GM19468 (cell line): ENCODE measurements around the gene EXOC6.

Experiments used
- ATAC-seq: cut with Tn5 transposase; IDR thresholded peaks from one replicate; pipeline ENCODE4 v1.9.1; 2021; ENCODE audit warnings: mild to moderate bottlenecking, moderate library complexity, moderate number of reproducible peaks; ENCODE audit not compliant: unreplicated experiment; ENCODE audit errors: extremely low read depth

EXOC6 gene

DNA sequence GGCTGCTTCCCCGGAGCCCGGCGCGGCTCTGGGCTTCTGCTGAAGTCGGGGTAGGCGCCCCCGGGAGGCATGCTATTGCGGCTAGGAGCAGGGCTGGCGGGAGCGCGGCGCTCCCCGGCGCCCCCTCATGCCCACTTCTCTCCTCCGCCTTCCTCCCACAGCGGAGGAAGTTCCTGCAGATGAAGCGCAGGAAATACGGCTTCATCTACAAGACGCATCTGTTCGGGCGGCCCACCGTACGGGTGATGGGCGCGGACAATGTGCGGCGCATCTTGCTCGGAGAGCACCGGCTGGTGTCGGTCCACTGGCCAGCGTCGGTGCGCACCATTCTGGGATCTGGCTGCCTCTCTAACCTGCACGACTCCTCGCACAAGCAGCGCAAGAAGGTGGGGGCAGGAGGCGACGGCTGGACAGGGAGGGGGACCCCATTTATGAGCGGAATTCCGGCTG, 225.9 kb downstream of the EXOC6 start:
- ATAC-seq: no peak

DNA sequence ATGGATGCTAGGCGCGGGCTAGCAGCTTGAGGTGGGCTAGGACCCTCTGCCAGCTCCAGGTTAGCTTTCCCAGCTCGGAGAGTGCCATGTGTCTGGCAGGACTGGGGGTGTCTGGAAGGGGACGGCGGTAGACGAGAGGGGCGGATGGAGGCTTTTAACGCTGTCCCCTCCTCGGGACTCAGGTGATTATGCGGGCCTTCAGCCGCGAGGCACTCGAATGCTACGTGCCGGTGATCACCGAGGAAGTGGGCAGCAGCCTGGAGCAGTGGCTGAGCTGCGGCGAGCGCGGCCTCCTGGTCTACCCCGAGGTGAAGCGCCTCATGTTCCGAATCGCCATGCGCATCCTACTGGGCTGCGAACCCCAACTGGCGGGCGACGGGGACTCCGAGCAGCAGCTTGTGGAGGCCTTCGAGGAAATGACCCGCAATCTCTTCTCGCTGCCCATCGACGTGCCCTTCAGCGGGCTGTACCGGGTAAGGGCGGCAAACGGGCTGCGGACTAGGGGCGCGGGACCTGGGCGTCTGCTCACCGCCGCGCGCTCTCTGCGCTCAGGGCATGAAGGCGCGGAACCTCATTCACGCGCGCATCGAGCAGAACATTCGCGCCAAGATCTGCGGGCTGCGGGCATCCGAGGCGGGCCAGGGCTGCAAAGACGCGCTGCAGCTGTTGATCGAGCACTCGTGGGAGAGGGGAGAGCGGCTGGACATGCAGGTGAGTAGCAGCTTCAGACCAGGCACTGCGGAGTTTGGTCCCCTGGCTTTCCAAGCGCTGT, 226.5 kb downstream of the EXOC6 start:
- no peak for ATAC-seq

DNA sequence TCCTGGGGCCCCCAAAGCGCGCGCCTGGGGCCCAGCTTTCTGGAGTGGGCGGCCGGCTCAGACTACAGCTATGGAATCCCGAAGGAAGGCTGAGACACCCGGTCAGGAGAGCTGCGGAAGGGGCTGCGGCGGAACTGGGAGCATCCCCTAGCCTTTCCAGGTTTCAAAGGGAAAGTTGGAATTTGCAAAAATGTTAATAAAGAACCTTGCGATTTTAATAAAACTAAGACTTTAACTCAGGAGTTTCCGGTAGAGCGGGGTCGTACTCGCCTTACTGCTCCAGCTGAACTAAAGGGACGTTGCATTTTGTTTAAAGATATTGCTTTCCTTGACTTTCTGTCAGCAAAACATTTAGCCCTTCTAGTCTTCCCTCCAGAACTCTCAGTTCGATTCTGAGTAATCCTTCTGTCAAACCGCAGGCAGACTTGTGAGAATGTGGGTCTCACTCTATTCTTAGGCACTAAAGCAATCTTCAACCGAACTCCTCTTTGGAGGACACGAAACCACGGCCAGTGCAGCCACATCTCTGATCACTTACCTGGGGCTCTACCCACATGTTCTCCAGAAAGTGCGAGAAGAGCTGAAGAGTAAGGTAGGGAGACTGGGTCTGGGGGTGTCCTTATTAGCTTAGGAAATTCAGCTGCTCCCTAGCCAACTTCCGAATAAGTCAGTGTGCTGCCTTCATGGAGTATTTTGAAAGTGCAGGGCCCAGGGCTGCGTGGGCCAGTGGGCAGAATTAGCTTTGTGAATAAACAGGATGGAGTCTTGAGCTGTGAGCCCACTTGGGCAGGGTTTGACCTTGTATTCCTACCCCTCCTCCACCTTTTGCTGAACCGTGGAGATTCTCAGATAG, 227.3 kb downstream of the EXOC6 start:
- ATAC-seq: no peak

DNA sequence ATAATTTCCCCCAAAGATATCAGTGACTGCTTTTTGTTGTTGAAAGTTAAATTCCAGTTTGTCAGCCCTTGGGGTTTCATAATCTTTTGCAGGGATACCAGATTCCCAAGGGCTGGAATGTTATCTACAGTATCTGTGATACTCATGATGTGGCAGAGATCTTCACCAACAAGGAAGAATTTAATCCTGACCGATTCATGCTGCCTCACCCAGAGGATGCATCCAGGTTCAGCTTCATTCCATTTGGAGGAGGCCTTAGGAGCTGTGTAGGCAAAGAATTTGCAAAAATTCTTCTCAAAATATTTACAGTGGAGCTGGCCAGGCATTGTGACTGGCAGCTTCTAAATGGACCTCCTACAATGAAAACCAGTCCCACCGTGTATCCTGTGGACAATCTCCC, 228.6 kb downstream of the EXOC6 start:
- no peak for ATAC-seq

DNA sequence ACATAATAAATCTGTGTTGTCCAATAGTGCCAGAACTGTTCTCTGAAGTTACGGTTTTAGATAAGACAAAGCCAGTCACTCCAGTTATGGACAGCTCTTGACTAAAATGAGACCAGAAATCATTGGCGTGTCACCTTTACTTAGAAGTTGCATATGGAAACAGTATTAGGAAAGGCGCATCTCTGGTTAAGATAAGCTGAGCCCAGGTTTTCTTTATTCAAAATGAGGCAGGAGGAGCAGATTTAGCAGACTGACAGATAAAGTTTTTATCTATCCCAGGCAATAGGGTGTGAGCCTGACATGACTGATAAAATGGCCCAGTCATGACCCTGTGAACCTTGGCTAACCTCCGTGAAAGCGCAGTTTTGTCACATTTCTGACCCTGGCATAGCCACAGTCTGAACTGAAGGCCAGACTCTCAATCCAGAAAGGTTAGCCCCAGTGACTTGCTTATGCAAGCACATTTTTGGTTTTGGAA, 229.6 kb downstream of the EXOC6 start:
- no peak for ATAC-seq

DNA sequence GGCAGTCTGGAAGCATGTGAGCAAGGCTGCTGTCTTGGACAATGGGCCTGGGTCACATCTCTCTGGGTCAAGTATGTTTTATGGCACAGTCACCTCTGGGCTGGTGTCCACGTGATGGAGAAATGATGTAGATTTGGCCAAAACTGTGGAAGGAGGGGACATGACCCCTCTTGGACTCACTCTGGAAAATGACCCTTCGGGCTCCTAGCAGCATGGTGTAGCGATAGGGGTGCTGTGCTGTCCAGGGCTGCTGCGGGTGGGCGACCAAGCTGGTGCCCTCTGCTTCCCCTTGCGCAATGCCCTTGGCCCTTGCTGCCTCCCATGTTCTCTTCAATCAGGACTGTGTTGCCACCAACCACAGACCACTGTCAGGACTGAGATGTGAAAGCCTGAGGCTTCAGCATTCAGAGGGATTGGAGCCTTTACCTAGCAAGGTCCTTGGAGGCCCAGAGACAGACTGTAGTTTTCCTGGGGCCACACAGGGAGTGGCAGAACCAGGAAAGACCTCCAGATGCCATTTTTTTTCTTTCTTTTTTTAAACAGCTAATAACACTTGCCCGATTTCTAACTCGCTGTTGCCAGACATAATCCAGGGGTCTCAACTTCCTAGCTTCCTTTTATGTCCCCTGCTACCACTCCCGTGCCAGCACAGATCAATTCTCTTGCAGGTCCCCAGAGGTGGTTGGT, 231.5 kb downstream of the EXOC6 start:
- no peak for ATAC-seq

DNA sequence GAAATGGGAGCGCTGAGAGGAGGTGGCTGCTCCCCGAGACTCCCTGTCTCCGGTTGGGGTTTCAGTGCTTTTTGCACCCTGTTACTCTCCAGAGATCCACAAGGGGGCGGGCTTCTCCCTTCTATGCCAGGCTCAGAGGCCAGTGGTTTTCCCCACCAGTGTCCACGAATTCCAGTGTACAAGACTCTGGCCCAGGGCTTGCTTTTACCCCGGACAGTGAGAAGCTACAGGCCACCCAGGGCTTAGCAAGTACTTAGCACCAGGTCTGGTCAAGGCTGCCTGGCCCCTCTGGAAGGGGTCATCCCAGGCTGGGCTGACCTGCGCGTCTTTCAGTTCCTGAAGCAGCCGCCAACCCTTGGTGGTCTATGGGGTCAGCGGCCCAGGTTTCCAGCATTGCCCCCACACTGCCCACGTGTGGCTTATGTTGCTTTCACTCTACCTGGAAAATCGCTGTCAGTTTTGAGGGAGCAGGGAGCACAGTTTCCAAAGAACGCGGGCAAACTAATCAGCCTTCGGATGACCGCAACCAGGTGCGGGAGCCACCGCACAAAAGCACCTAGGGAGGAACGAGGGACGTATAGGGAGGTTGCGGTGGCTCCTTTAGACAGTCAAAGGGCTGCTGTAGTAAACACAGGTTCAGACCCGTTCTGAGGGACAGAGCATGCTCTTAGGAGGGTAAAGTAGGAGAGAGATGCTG, 232.2 kb downstream of the EXOC6 start:
- no peak for ATAC-seq

DNA sequence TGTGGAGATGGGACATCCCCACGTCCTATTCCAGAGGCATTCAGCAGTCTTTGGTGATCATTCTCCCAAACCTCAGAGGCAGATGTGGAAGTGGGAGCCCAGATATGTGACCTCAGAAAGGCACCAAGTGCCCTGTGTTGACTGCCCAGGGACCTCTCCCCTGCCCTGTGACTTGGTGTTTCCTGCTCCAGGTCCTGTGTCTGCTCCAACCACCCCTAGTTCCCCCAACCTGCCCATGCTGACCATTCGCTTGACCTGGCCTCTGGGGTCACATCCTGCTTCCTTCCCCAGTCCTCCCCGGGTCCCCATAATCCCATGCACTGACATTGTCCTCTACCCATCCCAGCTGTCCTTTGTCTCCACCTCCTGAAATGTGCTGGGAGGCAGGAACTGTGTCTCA, 233.0 kb downstream of the EXOC6 start:
- ATAC-seq: no peak

DNA sequence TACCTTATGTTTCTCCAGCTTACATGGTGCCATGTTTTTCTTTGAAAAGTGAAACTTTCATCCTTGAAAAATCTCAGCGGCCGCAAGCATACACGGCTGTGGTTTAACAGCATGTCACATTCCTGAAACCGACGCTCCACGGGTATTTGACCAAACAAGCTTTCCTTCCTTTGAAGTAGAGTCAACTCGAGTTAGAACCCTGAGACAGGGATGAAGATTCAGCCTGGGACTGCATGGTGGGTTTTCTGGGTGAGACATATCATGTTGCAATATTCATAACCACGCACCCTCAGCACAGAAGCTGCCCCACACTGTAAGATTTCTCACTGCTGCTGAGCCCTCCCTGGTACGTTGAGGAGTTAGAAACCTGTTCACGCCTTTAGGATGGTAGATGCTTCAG, 233.5 kb downstream of the EXOC6 start:
- no peak for ATAC-seq

DNA sequence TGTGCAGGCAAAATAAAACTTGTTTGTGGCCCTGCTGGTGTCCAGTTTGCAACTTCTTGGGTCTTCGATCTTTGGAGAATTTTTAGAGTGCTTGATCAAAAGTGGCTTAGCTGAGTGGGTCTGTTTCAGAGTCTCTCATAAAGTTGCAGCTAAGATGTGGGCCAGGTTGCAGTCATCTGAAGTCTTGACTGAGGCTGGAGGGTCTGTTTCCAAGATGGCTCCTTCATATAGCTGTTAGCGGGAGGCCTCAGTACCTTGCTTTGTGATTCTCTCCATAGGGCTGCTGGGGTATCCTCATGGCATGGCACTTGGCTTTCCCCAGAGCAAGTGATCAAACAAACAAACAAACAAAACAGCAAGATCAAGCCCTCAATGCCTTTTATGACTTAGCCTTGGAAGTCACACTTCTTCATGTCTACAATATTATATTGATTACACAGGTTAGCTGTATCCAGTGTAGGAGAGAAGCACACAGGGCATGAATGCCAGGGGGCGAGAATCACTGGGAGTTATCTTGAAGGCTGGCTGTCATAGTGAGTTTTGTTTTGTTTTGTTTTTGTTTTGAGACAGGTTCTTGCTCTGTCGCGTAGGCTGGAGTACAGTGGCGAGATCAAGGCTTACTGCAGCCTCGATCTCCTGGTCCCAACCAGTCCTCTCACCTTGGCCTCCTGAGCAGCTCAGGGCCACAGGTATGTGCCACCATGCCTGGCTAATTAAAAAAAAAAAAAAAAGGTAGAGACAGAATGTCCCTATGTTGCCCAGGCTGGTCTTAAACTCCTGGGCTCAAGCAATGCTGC, 235.6 kb downstream of the EXOC6 start:
- no peak for ATAC-seq

DNA sequence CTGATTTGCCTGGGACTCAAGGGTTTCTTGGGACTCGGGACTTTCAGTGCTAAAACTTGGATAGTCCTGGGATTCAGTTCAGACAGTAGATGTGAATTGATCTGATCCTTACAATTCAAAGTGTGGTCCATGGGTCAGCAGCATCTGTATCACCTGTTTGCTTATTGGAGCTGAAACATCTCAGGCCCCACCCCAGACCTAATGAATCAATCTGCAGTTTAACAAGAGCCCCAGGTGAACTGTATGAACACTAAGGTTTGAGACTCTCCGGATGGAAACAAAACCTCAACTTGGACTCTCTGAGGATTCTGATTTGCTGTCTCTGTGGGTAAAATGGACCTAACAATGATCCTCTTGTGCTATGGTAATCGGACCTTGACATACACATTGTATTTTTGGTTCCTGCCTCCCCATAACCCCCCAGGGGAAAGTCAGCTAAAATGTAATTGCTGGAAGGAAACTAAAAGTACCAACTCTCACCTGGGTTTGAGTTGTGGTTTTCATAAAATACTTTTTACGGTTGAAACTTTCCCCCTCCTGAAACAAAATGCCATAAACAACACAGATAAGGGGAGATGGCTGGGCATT, 237.0 kb downstream of the EXOC6 start:
- no peak for ATAC-seq

DNA sequence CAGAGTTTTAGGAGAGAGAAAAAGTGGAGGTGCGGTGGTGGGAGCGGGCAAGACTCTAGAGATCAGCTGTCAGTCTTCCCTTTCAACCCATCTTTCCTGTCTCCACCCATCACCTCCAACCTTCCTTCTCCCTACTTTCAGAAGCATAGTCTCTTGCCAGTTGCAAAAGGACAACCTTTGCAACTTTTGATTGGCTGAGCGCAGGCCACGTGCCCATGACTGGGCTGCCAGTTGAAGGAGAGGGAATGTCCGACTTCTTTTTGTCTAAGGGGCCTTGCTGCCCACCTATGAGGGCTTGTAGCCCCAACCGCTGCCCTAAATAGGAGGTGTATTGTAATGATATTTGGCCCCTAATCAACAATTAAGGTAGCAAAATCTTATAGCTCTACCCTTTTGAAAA, 238.0 kb downstream of the EXOC6 start:
- ATAC-seq: no peak

DNA sequence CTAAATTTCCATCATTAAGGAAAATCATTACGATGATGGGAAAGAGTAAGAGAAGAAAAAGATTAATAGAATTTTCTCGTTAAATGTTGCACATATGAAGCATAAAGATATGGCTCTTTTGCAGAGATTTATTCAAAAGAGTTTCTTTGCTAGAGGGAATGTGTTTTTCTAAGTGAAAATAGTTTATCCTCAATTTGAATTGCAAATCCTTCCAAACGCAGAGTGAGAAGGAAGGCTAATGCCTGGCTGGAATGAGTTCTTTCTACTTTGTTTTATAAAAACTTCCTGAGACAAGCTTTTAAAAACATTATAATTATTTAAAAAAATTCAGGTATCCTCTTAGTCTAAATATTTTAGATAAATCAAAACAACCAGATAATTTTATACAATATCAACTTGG, 239.5 kb downstream of the EXOC6 start:
- ATAC-seq: no peak

DNA sequence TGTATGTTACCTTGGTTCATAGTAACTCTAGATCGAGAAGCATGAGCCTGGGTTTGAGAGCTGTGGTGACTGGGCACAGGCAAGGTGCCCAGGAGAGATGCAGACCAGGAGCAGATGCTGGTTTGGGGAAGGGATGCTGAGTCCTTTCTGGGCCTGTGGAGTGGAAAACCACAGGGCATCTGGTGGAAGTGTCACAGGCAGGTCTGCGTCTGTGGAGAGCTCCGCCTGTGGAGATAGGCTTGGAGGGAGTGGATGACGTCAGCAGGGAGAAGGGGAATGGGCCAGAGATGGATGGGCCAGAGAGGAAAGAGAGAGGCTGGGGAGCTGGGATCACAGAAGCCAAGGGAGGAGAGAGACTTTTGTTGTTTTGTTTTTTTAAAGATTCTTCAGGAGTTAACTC, 240.1 kb downstream of the EXOC6 start:
- ATAC-seq: no peak

DNA sequence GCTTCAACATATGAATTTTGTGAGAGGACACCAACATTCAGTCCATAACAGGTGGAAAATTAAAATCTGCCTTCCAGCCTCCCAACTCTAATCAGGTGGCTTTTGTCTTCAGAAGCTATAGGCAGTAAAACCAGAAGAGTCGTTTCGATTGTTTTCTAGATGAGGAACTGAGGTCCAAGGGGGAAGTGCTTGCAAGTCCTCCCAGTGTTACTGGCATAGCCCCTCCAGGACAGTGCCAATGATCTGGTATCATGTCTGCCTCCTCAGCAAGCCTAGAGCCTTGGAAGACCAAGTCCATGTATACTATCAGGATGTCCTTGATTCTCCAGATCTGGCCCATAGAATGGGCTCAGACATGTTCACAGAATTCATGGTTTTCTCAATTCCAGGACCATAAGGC, 242.3 kb downstream of the EXOC6 start:
- no peak for ATAC-seq

DNA sequence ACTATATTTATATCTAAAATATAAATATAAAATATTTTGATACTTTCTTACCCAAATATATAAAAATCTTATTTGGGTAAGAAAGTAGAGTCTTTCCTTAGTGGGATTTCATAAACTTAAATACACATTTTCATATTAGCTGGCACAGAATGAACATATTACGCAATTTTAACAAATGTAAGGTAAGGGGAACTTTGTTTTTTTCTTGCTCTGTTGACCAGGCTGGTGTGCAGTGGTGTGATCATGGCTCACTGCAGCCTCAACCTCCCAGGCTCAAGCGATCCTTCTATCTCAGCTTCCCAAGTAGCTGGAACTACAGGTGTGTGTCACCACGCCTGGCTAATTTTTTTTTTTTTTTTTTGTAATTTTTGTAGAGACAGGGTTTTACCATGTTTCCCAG, 243.6 kb downstream of the EXOC6 start:
- ATAC-seq: no peak

DNA sequence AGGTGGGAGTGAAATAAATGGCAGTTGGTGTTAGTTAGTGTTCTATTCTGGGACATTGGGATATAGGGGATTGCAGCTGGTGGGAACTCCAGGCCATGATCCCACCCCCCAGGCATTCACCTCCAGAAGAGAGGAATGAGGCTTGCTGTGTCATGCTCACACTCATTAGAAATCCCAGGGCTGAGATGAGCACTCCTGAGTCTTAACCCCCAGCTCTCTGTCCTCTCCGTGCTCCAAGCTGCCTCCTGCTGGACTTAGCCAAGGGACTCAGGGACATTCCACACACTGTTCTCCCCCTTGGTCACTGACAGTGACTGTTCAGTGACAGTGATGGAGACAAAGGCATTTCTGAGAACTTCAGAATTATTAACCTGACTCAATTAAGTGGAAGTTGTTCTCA, 246.9 kb downstream of the EXOC6 start:
- ATAC-seq: no peak

DNA sequence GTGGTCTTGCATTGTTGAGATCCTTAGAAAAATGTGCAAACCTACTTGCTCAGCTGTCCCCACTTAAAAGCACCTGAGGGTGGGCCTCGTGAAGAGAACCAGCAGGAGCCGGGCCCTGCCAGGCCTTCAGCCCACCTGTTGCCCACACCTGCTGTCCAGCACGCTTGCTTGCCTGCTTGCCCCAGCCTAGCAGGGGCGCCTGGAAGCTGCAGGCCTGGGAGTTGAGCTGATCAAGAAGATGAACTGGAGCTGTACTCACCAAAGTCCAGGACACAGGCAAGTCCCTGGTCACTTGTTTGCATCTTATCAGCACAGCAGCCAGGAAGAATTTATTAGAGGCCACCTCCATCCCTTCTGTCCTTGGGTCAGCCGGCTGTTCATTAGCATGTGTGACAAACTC, 248.6 kb downstream of the EXOC6 start:
- ATAC-seq: no peak

DNA sequence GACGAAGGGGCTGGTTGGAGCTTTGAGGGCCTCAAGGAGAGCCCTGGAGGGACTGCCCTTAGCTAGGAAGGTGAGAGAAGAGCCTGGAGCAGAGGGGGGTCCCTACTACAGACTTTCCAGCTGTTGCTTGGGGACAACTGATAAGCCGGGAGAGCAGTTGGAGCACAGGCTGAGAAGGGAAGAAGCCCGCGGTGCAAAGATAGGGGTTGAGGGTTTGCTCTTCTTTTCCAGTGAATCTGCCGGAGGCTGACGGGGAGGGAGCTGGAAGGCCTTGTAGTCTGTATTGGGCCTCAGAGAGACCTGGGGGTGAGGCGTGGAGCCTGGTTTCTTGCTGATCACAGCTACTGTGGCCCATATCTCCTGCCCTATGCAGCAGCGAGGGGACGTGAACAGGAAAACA, 249.1 kb downstream of the EXOC6 start:
- ATAC-seq: no peak
